ENCODE measurements around the gene TMEM63B.

Gene TMEM63B

DNA sequence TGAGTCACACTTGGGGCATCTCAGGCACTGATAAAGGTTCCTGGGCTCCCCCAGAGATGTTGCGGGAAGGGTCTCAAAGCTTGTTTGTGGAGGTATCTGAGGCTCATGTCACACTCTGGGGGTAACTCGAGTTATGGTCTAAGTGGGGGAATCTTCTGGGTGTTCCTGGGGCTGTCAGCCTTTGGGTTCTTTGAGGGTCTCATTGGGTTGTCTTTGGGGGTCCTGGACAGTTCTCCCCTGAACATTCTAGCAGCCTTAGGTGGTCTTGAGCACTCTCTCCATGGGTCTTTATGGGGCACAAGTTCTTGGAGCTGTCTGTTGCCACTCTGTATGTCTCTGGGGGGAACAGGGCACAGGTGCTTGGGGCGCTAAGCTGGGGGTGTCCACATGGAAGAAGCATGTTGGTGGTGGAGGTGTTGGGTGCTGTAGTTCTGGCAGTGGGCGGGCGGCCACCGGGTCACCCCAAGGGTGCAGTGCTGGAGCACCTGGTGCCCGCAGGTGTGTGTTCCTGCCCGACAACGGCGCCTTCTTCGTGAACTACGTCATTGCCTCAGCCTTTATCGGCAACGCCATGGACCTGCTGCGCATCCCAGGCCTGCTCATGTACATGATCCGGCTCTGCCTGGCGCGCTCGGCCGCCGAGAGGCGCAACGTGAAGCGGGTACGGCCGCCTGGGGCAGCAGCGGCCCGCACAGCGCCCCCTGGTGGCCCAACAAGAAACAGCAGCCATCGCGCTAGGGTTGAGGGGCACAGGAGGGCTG is 24.2 kb downstream of the TMEM63B start:
- DNase-seq: peak; percentile 89 to 91
- no peak for TF ChIP-seq GATA1 (IDR thresholded peaks at IDR 0.05; ENCODE audit: low read depth, low read length)
- TF ChIP-seq POLR2A (IDR thresholded peaks at IDR 0.05; ENCODE audit: low read length): no peak

DNA sequence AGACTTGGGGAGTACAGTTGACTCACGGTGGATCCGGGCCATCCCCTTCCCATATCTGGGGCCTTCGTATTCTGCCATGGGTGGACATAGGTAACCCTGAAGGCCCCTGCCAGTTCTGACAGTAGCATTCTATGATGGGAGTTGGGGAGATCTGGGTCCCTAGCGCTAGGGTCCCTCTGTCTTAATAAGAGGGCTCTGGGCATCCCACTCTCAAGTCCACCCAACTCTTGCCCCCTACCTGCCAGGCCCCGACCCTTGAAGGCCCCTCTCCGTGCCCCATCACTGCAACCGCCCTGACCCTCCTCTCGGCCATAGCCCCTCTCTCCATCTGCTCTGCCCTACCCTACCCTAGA is 24.7 kb downstream of the TMEM63B start:
- no peak for TF ChIP-seq GATA1 (IDR thresholded peaks at IDR 0.05; ENCODE audit: low read depth, low read length)
- TF ChIP-seq POLR2A (IDR thresholded peaks at IDR 0.05; ENCODE audit: low read length): no peak

DNA sequence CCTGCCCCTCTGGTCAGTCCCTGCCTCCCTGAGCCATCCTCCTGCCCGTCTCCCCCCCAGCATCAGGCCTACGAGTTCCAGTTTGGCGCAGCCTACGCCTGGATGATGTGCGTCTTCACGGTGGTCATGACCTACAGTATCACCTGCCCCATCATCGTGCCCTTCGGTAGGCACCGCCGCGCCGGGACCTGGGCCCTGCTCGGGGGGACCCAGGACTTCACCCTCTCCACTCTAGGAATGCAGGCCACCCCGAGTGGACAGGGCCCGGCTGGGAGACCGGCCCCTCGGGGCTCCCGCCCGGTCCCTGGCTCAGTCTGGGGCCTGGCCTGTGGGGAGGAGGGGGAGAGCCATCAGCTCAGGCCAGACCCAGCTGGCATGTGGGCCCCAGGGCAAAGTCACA is 25.2 kb downstream of the TMEM63B start:
- DNase-seq: no peak
- TF ChIP-seq GATA1 (IDR thresholded peaks at IDR 0.05; ENCODE audit: low read depth, low read length) (no peak), POLR2A (IDR thresholded peaks at IDR 0.05; ENCODE audit: low read length) (no peak)

More for the DNA sequence above, 24.7 kb downstream of the TMEM63B start:
- DNase-seq: no peak

DNA sequence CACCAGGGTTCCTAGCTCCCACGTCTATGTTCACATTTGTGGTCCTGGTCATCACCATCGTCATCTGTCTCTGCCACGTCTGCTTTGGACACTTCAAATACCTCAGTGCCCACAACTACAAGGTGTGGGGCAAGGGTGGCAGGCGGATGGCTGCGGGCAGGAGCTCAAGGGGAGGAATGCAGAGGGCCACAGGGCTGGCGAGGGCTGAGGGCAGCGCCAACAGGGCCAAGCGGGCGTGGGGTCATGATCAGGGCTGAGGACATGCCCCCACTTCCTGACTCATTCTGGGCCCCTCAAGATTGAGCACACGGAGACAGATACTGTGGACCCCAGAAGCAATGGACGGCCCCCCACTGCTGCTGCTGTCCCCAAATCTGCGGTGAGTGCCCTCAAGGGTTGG is 26.7 kb downstream of the TMEM63B start:
- no peak for DNase-seq
- TF ChIP-seq POLR2A (IDR thresholded peaks at IDR 0.05; ENCODE audit: low read length): no peak
- no peak for TF ChIP-seq GATA1 (IDR thresholded peaks at IDR 0.05; ENCODE audit: low read depth, low read length)

DNA sequence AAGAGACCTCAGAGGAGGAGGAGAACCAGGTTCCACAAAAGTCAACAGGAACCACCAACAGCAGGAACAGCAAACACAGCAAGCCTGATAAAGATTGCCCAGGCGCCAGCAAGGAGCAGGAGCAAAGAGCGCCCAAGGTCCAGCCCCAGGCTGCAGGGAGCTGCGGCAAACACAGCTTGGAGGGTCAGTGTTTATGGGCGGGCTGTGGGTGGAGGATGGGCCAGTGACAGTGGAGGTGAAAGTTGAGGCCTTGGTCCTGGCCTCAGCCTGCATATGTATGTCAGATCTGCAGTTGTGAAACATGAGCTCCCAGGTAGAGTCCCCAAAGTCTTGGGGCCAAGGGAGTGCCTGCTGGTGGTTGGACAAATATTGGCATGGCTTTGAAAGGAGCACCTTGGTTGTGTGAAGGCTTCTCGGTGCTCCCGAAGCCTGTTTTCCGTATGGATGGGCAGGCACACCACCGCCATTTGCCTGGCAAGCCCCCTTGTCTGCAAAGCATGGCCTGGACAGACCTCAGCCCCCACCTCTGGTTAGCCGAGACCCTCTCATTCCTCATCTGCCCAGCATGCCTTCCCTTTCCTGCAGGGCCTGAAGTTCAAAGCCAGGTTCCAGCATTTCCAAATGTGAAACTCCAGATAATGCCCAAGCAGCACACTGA is 29.3 kb downstream of the TMEM63B start:
- no peak for DNase-seq
- TF ChIP-seq POLR2A (IDR thresholded peaks at IDR 0.05; ENCODE audit: low read length): no peak
- no peak for TF ChIP-seq GATA1 (IDR thresholded peaks at IDR 0.05; ENCODE audit: low read depth, low read length)

DNA sequence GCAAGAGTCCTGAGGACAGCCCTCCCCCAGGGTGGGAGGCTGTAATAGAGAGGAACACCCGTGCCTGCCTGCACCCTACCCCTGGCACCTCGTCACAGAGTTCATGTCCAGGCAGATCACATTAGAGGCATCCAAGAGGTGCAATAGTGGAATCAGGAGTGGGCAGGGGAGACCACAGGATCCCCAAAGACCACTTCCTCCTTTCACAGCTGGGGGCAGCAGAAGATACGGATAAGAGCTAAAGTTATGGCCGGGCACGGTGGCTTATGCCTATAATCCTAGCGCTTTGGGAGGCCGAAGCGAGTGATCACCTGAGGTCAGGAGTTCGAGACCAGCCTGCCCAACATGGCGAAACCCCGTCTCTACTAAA is 29.8 kb downstream of the TMEM63B start:
- no peak for DNase-seq
- TF ChIP-seq POLR2A (IDR thresholded peaks at IDR 0.05; ENCODE audit: low read length) (no peak), GATA1 (IDR thresholded peaks at IDR 0.05; ENCODE audit: low read depth, low read length) (no peak)

DNA sequence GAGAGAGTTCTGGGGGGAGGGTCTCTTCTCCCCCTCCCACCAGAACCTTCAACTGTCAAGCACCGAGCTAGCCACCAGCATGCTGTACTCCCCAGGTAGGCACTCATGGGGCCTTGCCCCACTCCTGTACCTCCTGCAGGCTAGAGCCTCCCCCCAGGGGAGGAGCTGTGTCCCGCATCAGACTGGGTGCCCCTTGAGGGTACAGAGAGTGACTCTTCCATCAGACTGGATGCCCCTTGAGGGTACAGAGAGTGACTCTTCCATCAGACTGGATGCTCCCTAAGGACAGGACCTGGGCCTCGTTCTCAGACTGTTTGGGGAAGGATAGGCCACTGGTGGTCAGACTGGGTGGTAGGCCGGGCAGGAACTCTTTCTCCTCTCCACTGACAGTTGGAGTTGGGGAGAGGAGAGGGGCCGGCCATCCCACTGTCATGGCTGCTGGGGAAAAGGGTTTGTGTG is 31.4 kb downstream of the TMEM63B start, which contains the start of gene CAPN11:
Gene CAPN11 (plus strand): TSS at position 51 of the 459 bp plus-strand sequence. CDS start 29 bp downstream, at position 80.
- TF ChIP-seq GATA1 (IDR thresholded peaks at IDR 0.05; ENCODE audit: low read depth, low read length) (no peak), POLR2A (IDR thresholded peaks at IDR 0.05; ENCODE audit: low read length) (no peak)
- no peak for DNase-seq

DNA sequence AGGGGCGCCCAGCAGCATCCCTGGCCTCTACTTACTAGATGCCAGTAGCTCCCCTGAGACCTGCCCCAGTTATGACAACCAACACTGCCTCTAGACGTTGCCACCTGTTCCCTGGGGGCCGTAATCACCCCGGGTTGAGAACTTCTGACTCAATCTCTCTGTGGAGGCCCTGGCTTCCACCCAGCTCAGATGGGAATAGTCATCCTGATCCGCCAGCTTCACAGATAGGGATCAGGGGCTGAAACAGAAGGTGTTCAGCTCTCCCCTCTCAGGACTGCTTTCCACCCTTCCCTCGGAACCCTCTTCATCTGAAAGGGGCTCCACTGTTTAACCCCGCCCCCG is 34.6 kb downstream of the TMEM63B start:
- TF ChIP-seq GATA1 (IDR thresholded peaks at IDR 0.05; ENCODE audit: low read depth, low read length) (no peak), POLR2A (IDR thresholded peaks at IDR 0.05; ENCODE audit: low read length) (no peak)
- DNase-seq: no peak

DNA sequence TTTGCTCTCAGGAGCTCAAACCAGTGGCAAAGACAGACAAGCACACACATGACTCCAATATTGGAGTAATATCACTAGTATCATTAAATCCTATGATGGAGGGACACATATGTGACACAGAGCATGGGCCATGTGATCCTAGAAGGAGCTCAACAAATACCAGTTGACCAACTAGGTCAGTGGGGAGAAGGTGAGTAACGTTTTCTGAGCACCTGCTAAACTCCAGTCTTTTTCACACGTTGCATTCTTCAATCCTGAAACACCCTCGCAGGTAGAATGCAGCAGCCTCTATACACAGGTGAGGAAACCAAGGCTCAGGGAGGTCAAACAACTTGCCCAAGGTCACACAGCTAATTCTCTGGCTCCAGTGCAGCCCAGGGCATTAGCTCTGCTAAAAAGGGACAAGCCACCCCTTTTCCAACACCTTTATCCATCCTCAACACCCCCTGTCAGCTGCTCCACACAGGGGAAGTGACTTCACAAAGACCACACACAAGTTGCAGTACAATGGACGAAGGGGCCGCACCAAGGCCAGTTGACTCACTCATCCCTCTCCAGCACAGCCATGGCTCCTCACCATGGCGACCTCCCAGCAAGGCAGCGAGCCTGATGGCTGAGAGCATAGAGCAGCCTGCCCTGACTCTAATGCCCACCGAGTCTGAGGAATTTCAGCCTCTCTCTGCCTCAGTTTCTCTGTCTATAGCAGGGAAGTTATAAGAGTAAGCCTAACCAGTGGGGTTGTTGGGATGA is 35.7 kb downstream of the TMEM63B start:
- TF ChIP-seq GATA1 (IDR thresholded peaks at IDR 0.05; ENCODE audit: low read depth, low read length) (no peak), POLR2A (IDR thresholded peaks at IDR 0.05; ENCODE audit: low read length) (no peak)
- no peak for DNase-seq

DNA sequence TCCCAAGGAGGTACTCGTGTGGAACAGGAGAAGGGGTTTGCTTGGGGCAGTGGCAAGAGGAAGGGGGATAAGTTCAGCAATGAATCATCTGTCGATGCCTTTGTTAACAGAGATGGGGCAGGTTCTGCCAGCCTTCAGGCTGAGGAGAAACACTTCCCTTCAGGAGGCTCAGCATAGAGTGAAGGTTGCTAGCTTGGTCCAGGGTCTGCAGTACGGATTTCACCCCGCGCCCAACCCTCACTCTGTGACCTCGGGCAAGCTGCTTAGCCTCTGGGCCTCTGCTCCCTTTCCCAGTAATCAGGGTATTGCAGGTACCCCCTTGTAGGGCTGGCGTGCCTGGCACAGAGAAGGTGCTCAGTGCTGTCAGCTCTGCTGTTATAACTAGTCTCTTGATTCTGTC is 38.8 kb downstream of the TMEM63B start:
- TF ChIP-seq POLR2A (IDR thresholded peaks at IDR 0.05; ENCODE audit: low read length) (no peak), GATA1 (IDR thresholded peaks at IDR 0.05; ENCODE audit: low read depth, low read length) (no peak)

DNA sequence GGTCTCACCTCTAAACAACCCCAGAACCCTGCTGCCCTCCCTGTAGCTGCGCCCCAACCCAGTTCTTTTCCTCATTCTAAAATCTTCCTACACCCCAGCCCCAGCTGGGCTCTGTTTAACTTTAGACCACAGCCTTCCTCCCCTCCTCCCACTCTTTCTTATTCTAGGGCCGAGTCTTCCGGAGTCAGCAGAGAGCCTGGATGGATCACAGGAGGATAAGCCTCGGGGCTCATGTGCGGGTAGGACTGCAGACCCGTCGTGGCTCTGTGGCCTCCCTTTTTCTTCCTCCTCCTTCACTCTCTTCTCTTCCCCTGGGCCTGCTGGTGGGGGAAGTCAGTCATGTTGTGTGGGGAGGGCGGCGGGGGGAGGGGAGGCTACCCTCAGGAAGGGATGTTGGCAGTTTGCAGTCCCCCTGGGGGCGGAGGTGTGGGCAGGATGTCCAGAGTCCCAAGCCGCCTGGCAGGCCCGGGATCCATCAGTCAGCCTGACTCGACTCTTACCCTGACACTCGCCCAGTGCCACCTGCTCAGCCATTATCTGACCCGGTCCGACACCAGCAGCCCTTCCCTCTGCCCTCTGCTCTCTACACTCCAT is 39.3 kb downstream of the TMEM63B start:
- TF ChIP-seq POLR2A (IDR thresholded peaks at IDR 0.05; ENCODE audit: low read length) (no peak), GATA1 (IDR thresholded peaks at IDR 0.05; ENCODE audit: low read depth, low read length) (no peak)
- no peak for DNase-seq

More for the DNA sequence above, 38.8 kb downstream of the TMEM63B start:
- DNase-seq: no peak

DNA sequence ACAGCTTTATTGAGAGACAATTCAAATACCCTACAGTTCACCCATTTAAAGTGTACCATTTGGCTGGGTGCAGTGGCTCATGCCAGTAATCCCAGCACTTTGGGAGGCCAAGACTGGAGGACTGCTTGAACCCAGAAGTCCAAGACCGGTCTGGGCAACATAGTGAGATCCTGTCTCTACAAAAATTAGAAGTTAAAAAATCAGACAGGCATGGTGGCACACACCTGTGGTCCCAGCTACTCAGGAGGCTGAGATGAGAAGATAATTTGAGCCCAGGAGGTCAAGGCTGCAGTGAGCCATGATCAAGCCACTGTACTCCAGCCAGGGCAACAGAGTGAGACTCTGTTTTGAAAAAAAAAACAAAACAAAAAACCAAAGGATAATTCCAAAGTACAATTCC is 40.2 kb downstream of the TMEM63B start:
- DNase-seq: no peak
- TF ChIP-seq GATA1 (IDR thresholded peaks at IDR 0.05; ENCODE audit: low read depth, low read length) (no peak), POLR2A (IDR thresholded peaks at IDR 0.05; ENCODE audit: low read length) (no peak)

DNA sequence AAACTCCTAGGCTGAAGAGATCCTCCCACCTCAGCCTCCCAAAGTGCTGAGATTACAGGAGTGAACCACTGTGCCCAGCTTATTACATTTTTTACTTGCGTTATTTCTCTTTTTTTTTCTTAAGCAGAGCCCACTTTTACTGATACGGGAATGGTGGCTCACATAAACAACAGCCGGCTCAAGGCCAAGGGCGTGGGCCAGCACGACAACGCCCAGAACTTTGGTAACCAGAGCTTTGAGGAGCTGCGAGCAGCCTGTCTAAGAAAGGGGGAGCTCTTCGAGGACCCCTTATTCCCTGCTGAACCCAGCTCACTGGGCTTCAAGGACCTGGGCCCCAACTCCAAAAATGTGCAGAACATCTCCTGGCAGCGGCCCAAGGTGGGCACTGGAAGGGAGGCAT is 41.8 kb downstream of the TMEM63B start:
- no peak for TF ChIP-seq POLR2A (IDR thresholded peaks at IDR 0.05; ENCODE audit: low read length)
- TF ChIP-seq GATA1 (IDR thresholded peaks at IDR 0.05; ENCODE audit: low read depth, low read length): no peak
- no peak for DNase-seq
